ENCODE data around the gene FBXW7.

FBXW7 gene

DNA sequence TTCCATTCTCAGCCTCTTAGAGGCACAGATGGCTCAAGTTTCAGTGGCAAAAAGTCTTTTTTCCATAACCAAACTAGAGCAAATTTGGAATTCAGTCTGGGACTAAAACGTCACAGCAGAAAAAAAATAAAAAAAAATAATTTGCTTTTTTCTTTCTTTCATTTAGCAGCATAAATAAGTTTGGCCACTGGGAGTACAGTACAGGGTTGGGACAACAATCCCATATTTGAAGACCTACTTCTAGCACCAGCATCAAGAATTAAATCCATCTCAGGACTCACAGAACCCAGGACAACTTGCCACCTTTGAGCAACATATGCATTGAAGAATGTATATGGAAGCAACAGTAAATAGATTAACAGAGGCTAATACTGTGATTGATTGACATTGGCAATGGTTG lies 214.0 kb downstream of the FBXW7 start:
- no peak for DNase-seq

DNA sequence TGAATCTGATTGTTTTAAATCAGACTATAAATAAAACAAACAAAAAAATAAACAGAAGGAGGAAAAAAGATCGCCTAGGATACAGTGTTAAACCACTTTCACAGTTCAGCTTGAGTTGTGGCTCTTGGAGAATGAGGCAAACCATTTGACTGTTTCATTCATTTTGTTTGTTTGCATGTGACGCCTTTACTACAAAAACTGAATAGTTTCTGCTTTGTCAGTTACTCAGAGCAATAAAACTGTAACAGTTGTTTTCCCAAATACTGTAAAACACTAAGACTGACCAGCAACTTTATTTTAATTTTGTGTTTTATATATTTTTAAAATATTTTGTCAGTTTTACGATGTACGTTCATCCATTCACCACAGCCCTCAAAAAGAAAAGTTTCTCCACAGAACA lies 214.5 kb downstream of the FBXW7 start:
- no peak for DNase-seq

- DNase-seq = no peak
These were observed 218.9 kb downstream of the FBXW7 start for GRCh38 chr4:152316969-152317368.

GRCh38 chr4:152310257-152310656 lies 225.6 kb downstream of the FBXW7 start:
- DNase-seq = no peak

DNA sequence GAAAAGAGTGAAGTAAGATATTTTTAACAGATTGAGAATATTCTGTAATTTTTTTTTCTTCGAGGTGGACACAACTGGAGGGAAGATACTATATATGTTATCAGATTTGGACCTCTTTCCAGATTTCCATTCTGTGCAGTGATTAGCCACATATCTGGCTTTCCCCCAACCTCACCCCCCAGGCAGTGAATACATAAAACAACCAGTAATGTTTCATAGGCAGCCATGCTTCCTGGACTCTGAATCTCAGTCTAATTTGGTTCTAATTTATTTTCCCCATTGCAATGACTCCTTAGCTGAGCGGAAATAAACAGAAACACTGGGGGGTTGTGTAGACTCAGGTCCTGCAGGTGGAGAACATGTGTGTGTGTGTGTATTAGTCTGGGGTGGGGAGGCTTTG lies 226.5 kb downstream of the FBXW7 start:
- no peak for DNase-seq

DNA sequence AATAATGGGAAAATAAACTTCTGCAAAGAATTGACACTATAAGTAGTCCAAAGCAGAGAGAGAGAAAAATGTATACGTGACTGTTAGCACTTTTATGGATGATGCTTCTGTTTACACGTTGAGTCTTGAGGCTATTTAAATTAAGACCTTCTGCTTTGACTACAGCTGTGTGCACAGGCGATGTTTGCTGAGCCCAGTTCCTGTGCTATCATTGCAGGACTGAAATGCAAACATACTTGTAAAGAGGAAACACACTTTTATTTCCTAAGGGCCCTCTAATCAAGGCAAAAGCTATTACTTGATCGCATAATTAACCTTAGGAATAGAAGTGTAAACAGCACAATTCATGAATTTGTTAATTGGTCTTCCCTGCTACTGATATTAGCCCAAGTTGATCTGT lies 226.9 kb downstream of the FBXW7 start:
- DNase-seq = no peak

GRCh38 chr4:152307669-152308068 lies 228.2 kb downstream of the FBXW7 start:
- DNase-seq = no peak

DNA sequence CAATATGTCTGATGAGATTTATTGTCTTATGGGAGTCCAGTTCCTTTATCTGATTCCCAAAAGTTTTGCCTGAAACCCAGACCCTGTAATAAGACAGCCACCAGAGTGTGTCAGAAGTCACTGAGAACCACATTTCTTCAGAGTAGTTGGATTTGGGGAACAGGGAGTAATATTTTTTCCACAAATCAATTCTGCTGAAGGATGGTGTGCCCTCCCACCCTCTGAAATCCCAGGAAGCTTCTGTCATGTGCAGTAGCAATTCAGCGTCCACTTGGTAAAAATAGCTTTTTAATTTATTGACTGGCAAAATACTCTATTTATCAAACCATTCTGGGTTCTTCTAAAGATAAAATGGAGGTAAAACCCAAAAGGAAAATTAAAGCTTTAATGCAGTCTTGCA lies 229.4 kb downstream of the FBXW7 start:
- DNase-seq = no peak

- DNase-seq = no peak
These were observed 231.7 kb downstream of the FBXW7 start for GRCh38 chr4:152304220-152304619.

GRCh38 chr4:152301381-152301780 lies 234.5 kb downstream of the FBXW7 start:
- no peak for DNase-seq

DNA sequence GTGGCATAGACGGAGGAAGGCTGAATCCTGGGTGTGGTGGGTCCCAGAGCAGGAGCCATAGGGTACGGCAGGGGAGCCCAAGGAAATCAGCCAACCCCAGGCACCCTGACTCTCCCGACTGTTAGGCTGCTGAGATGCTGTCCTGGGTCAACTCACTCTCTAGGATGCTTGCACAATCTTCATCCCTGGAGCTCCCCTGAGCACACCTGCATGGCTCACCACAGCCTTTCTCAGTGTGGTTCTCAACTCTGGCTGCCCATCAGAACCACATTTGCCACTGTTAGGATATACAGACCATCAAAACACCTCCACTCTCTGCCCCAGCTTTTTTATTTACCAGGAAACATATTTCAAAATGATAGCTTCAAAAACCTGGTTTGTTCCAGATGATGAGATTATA lies 236.3 kb downstream of the FBXW7 start:
- DNase-seq = no peak

- DNase-seq = no peak
These were observed 239.5 kb downstream of the FBXW7 start for GRCh38 chr4:152296386-152296785.

DNA sequence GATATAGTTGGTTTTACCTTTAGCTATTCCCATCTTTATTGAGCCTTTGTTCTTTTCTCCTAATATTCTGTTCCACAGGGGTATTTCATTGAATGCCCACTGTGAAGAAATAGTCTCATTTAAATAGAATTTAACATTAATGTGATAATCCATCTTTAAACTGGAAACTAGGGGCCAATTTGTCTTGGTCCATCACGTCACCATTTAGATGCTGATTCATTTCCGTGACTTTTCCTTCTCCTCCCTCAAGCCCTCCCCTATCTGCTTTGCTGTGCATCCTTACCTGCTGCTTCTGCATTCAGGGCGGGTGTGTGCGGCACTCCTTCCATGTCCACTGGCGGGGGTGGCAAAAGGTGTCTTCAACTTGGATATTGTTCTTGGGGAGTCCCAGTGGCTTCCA lies 241.1 kb downstream of the FBXW7 start:
- no peak for DNase-seq

DNA sequence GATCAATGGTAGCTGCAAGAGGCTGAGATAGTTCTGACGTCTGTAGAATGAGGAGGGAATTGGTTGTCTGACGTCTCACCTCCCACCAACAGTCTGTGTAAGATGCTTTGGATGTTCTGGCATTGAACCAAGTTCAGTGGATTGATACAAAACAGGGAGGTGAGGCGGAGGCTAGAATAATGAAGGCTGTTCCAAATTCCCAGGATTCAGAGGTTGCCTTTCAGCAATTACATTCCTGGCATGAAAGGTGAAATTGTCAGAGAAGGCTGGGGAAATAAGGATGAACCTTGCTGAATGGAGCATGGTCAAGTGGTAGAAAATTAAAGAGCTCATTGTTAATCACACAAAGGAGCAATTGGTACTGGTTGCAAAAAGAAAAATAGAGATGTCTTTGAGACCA lies 241.6 kb downstream of the FBXW7 start:
- no peak for DNase-seq

- DNase-seq = no peak
These were observed 242.4 kb downstream of the FBXW7 start for GRCh38 chr4:152293527-152293926.

- no peak for DNase-seq
These were observed 245.4 kb downstream of the FBXW7 start for GRCh38 chr4:152290366-152290921.

- DNase-seq = no peak
These were observed 246.0 kb downstream of the FBXW7 start for GRCh38 chr4:152289941-152290340.

DNA sequence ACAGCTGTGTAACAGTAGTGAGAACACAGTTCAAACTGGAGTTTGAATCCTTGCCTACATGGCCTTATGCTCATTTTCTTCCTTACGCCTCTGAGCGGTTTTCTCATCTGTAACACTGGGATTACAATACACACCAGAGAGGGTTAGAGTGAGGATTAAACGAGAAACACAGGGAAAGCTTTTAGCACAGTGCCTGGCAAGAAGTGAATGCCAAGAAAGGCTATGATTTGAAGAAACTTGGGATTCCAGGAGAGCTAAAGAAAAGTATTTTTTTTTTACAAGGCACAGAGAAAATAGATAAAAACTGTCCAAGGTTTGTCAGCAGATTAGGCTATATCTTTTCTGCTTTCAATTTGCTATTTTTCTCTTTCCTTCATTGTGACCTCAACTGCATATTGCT lies 246.4 kb downstream of the FBXW7 start:
- DNase-seq = no peak

GRCh38 chr4:152283801-152284470 lies 252.0 kb downstream of the FBXW7 start:
- DNase-seq = no peak

DNA sequence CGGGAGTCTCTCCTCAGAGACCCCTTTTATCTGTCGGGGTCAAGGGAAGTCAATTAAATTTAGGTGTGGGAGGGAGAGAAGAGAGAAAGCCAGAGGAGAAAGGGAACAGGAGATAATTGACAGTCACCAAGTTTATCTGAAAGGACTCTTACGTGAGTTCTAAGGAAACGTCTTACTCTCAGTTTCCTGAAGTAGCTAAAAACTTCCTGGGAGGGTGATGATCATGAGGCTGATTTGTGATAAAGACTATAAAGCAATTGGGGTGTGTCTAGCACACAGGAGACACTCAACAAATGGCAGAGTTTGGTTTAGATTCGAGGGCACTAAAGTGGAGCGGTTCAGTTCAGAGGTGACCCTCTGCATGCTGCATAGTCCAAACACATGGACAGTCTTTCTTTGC lies 254.1 kb downstream of the FBXW7 start:
- no peak for DNase-seq

- DNase-seq = no peak
These were observed 254.7 kb downstream of the FBXW7 start for GRCh38 chr4:152281211-152281610.

GRCh38 chr4:152279234-152279566 lies 256.7 kb downstream of the FBXW7 start:
- no peak for DNase-seq

DNA sequence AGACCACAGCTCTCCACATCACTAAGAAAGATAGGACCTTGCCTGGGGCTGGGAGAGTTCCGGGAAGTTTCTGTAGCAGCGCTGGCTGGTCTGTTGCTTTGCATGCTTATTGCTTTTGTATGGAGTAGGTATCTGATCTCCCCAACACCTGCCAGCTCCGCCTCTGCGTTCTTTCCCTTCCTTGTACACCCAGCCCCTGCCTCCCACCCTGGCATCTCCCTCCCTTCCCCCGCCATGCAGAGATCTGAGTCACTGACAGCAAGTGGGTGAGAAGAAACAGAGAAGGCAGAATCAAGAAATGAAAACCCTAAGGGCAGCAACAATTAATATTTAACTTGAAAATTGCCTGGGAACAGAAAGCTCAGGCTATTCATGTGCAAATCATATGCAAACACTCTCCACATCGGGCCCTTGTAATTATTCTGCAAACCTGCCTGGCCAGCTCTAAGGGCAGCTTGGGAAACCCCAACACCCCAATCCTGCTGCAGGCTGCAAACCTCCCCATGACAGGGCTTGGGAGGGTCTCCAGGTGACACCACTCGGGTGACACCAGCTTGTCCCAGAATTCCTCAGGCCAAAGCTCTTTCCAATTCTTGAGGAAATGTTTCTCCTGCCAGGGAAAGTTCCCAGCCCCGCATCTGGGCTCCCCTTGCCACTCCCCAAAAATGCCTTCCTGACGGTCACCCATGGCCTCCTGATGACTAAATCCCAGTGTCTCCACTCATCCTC lies 257.2 kb downstream of the FBXW7 start:
- DNase-seq = no peak

GRCh38 chr4:152278172-152278504 lies 257.8 kb downstream of the FBXW7 start:
- no peak for DNase-seq

DNA sequence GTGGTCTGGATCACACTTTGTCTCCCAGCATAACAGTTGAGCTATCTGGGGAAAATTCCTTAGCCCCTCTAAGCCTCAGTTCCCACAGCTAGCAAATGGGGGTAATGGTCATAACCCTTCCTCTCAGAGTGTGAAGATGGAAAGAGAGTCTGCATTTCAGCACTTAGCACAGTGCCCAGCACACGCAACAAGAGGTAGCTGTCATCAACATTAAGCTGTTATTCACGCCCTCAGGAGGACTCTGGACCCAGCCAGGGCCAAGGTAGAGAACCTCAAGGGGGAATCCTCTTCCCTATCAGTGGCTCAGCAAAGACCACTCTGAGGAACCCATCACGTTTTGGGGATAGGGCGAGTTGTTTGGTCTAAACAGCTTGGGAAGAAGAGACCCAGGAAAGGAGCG lies 258.6 kb downstream of the FBXW7 start:
- no peak for DNase-seq

Measured in stimulated activated CD4-positive, alpha-beta T cell treated with anti-CD3 and anti-CD28 coated beads, Interleukin-4, amount 100 ng/mL, for 1 hour (primary cell).